Measurements from ENCODE around the gene ADIRF. TPM values are rescaled to one million over a fixed set of nuclear protein-coding genes. Genes with fewer than 3 reads are reported as not detected.
"Not testable (repeated sequence)": the region's sequence is repeated elsewhere in the genome, so short reads cannot be mapped to it uniquely, and the experiment has no call there.

The ADIRF gene
- total RNA-seq, 1 donor from 2014 or later: not detected

DNA sequence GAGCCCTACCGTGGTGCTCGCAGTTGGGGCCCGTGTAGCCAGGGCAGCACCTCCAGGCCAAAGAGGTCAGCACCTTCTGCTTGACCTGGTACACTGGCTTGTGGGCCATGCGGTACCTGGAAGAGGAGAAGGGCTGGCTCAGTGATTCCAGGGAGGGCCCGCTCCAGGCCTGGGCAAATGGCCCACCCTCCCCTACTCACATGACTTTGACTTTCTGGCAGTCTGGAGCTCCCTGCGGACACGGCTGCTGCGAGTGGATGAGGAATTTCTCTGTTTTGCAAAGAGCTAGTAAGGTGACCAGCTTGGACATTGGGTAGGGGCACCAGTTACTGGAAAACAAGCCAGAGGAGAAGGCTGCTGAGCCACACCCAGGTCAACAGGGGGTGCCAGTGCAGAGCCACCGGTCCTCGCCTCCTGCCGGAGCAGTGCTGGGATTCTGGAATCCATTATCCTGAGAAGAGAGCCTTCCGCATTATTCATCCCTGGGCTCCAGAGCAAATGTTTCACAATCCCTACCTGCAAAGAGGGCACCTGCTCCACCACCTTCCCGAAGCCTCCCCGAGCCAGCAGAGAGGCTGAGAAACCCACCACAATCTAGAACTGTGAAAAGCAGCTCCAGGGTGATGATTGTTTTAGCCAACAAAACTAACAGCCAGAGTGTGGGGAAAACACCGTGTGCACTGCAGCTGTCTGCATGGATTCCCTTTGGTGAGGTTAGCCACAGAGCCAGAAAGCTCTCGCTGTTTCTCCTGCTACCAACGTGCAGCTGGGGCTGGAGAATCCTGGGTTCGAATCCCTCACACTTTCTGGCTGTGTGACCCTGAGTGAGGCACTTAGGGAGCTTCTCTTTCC, 22.7 kb upstream of the ADIRF start:
- intact Hi-C loops (cut with micrococcal nuclease): no loop called here

DNA sequence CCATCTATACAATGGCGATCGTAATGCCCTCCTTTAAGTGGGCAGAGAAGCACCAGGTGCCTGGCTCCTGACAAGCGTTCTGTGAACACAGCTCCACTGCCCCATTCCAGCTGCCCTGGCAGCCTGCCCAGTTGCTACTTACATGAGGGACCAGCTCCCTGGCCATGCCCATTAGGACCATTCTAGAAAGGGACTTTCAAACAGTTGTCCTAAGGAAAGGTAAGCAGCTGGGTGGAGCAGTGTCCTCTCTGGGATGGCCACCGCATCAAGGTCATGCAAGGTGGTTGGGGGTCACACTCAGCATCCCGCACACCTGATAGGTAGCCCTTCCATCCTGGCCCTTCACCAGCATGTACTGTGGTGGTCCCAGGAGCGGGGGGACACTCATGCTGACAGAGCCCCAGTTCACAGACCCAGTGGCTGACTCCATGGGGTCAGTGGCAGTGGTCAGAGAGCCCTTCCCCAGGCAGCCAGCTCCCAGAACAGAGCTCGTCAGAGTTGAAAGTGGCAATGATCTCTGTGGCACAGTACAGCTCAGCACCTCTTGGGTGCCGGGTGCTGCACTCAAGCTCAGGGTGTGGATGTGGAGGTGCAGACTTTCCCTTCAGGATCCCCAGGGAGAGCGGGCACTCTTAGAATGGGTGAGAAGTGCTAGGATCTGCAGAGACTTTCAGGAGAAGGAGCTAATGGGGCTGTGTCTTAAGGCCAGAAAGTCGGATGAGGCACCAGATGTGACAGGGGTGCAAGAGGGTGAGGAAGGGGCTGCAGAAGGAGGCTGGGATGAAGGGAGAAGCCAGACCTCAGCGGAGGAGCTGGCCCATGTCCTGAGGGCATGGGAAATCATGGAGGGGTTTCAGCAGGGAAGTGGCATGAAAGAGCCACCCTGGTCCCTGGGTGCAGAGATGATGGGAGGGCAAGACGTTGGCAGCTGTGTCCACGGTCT, 21.8 kb upstream of the ADIRF start:
- intact Hi-C loops (cut with micrococcal nuclease): no loop called here

DNA sequence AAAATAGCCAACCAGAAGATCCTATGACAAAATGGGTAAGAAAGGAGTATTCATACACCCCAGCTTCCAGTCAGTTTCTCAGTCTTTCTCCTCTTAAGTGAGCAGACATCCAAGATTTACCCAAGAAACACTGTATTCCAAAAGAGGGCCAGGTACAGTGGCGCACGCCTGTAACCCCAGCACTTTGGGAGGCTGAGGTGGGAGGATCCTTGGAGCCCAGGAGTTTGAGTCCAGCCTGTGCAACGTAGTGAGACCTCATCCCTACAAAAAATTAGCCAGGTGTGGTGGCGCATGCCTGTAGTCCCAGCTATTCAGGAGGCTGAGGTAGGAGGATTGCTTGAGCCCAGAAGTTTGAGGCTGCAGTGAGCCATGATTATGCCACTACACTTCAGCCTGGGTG, 20.5 kb upstream of the ADIRF start:
- intact Hi-C loops (cut with micrococcal nuclease): not testable (repeated sequence)

DNA sequence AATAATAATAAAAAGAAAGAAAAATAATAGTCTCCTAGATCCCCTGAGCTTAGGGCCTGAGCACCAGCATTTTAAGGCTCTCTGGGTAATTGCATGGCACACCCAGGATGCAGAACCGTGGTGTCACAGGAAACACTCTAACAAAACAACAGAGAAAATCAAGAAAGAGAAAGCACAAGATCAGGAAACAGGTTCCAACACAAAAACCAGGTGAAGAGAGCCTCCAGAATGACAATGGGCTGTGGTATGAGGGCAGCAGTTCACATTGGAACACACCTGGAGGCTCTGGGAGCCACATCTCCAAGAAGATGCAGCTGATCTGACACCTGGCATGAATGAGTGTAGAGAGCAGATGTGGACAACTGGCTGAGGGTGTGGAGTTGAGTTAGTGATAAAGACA, 17.9 kb upstream of the ADIRF start:
- intact Hi-C loops (cut with micrococcal nuclease): loop anchor here (2.0 kb wide), 1 partner anchor 16 kb away; no protein-coding TSS in a partner anchor

DNA sequence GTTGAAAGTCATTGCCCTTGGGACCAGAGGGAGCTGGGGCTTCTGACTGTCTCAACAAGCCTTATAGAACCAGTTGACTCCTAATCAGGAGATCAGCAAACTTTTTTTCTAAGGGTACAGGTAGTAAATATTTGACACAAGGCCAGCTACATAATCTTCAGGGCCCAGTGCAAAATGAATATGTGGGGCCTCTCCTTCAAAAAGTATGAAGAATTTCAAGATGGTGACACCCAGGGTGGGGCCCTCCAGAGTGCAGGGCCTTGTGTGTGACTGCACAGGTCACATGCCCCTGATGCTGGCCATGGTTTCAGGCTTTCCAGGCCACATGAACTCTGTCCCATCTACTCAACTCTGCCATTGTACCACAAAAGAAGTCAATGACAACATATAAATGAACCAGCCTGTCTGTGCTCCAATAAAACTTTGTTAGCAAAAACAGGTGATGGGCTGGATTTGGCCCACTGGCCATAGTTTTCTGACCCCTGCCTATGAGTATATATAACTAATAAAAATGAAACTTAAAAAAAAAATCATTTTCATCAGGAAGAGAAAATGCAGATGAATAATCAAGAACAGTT, 17.0 kb upstream of the ADIRF start:
- intact Hi-C loops (cut with micrococcal nuclease): loop anchor here (2.0 kb wide), 1 partner anchor 16 kb away; no protein-coding TSS in a partner anchor

DNA sequence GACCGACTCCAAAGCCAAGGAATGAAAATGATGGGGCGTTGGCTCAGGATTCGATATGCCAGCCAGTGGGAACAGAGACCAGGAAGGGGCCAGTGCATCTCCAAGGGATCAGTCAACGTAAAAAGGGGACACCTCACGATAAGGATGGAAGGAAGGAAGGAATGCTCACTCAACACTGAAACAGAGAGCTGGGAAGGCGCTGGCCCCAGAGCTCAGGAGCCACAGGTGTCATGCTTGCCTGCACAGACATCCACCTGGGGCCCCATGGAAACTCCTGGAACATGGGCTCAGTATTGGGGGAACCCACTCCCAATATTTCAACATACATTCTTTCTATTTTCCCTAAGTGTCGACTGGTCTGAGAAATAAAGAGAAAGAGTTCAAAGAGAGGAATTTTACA, 16.2 kb upstream of the ADIRF start:
- intact Hi-C loops (cut with micrococcal nuclease): no loop called here

DNA sequence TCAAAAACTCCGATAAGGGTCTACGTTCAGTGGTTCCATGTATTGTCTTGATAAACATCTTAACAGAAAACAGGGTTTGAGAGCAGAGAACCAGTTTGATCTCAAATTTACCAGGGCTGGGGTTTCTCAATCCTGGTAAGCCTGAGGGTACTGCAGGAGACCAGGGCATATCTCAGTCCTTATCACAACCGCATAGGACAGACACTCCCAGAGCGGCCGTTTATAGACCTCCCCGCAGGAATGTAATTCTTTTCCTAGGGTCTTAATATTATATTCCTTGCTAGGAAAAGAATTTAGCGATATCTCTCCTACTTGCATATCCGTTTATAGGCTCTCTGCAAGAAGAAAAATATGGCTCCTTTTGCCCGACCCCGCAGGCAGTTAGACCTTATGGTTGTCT, 15.6 kb upstream of the ADIRF start:
- intact Hi-C loops (cut with micrococcal nuclease): not testable (repeated sequence)

DNA sequence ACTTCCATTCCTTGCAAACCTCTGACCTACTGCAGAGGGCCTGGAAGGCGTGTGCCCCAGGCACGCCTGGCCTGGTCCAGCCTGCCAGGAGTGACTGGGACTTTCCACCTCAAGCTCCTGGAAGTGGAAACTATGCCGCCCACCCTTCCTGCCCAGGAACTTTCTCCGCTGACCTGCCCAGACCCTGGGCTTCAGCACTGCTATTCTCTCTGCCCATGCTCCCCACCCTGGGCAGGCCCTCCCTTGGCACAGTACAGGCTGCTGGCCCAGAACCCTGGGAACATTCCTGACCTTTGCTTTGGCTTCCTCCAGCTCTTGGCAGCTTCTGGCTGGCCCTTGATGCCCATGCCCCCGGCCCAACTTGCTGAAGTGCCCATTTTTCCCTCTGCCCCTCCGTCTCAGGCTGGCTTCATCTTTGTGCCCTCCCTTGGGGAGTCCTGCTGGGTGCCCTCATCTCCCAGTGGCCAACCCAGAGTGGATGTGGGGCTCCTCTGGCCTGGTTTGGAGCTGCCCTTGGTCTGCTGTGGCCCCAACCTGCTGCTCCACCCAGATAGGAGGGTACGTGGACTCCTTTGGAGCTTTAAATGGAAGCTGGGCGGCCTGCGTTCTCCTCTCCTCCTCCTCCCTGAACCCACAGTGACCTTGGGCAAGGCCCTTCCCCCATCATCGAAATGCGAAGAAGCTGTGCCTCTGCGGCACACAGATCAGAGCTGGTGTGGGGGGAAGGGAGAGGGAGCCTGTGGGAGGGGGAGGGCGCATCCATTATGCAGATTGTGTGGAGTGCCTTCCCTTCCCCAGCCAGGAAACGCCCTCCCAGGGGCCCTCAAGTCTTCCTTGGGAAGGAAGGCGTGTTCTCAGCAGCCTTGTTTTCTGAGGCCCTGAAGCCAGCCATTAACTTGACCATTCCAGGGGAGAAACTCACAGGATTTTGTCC, 14.3 kb upstream of the ADIRF start:
- intact Hi-C loops (cut with micrococcal nuclease): no loop called here

DNA sequence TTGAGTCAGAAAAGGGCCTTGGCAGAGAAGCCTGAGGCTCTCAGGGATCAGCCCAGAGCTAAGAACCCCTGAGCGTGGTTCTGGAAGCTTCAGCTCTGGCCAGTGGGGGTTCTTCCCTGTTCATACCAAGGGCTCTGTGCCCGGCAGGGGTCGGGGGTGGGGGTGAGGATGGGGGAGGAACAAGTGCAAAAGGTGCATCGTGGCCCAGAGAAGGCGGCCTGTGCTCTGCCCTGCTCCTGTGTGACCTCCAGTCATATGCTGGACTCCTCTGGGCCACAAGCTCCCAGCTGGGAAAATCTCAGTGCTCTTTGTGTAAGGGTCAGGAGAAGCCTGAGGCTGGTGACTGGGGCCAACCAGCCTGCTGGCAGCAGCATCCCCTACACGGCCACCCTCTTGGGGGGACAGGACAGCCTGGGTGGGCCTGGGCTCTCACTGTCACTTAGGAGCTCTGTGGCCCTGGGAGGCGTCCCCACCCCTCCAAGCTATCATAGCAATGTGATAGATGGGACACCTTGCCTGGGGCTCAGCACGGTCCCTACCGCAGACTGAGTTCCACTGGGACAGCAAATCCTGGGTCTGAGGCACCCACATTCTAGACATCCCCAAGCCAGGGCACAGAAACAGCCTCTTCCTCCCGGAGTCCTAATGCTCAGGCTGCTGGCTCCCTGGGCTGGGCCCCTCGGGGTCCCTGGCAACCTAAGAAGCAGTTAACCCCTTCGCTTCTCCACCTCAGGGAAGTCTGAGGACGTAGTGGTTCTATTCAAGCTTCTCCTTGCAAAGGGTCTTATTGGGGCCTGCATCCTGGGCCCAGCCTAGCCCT, 13.4 kb upstream of the ADIRF start:
- intact Hi-C loops (cut with micrococcal nuclease): no loop called here

DNA sequence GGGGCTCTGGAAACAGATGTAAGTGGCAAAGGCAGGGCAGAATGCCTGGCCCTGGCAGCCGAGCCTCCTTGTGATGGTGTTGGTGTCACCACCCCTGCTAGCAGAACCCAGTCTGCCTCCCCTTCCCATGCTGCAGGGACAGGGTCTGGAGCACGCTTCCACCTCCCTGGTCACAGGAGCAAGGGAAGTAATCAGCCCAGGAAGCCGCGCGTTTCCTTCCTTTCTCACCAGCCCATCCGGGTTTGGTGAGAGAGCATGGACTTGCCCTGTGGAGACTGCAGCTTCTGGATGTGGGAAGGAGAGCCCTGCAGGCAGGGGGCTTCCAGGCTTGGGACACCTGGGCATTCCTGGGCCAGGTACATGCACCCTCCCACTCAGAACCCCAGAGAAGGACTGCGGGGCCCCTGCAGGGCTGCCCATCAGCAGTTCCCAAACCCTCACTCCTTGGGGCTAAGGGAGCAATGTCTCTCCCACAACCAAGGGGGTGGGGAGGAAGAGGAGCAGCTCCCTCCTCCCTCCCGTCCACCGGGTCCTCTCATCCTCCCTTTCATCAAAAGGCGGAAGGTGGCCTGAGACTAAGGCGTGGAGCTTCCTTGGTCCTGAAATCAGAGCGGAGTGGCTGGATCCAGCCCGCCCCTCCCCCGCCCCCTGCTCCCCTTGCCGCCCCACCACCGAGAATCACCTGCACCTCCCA, 12.6 kb upstream of the ADIRF start:
- intact Hi-C loops (cut with micrococcal nuclease): no loop called here

DNA sequence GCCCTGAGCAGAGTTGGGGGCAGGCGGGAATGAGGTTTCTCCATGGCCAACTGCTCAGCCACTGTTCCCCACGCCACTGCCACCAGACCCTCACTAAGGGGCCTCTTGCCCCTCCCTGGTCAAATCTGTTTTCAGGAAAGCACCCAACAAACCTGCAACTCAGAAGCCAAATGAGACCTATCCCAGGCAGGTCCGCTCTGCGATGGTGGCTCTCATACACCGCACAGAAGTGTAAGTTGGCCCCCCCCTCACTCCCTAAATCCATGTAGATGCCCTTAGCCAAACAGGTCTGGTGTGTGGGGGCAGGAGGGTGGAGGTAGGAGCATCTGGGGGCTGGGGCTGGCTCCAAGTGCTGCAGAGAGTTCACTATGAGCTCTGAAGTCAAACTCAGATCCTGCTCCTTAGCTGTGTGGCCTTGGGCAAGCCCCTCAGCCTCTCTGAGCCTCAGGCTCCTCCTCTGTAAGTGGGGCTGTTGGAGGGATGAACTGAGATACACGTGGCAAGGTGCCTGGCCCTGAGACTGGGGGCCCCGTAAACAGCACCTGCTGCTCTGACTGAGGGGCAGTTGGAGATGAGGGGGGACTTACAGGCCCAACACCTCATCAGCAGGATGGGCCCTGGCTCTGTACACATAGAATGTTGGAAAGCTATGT, 12.0 kb upstream of the ADIRF start:
- intact Hi-C loops (cut with micrococcal nuclease): no loop called here

DNA sequence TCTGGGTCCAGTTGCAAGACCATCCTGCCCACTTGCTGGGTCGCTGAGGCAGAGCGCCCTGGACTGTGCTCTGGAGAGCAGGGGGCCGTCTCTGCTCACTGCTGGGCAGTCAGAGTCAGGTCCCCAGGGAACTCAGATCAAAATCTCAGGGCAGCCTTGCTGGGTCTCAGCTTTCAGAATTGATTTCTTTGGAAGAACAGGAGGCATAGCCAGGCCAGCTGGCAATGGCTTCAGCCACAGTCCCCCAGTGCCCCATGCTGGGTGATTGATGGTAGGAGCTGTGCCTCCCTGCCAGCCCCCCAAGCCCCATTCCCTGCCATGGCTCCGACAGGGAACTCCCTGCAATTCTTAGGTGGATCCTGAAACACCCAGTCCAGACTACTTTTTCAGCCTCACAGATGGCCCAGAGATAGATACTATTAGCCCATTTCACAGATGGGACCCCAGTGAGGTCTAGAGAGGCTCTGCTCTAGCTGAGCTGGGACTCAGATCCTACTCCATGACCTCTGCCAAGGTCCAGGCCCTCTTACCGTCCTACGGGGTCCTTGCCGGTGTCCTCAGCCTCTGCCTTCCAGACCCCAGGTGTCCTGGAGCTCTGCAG, 11.3 kb upstream of the ADIRF start:
- intact Hi-C loops (cut with micrococcal nuclease): no loop called here

DNA sequence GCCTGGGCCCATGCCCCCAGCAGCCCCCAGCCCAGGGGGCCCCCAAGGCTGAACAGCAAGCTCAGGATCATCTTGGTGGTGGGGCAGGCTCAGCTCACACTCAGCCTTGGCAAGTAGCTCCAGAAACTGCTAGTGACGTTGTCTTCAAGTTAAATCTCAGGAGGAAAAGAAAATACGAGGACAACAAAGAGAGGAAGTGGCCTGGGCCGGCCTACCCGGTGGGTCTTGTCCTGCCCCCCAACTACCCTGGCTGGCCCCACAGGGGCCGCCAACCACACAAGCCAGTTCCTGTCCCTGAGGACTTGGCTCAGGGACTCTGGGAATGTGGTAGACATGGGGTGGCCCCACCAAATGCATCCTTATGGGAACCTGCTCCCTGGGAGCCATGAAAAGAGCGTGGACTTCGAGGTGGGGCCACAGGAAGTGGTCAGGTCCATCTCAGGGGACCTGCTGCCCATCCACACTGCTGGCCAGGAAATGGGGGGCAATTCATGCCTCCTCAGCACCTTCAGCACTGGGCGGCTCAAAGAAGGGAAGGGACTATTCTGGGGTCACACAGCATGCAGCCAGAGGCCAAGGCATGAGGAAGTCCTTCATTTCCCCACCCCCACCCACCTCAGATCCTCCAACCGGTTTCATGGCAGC, 10.7 kb upstream of the ADIRF start, which contains the start of gene MMRN2:
Gene MMRN2 (minus strand): TSS at position 145 of the 645 bp plus-strand sequence. CDS start 74 bp downstream, at position 71.
- intact Hi-C loops (cut with micrococcal nuclease): no loop called here

DNA sequence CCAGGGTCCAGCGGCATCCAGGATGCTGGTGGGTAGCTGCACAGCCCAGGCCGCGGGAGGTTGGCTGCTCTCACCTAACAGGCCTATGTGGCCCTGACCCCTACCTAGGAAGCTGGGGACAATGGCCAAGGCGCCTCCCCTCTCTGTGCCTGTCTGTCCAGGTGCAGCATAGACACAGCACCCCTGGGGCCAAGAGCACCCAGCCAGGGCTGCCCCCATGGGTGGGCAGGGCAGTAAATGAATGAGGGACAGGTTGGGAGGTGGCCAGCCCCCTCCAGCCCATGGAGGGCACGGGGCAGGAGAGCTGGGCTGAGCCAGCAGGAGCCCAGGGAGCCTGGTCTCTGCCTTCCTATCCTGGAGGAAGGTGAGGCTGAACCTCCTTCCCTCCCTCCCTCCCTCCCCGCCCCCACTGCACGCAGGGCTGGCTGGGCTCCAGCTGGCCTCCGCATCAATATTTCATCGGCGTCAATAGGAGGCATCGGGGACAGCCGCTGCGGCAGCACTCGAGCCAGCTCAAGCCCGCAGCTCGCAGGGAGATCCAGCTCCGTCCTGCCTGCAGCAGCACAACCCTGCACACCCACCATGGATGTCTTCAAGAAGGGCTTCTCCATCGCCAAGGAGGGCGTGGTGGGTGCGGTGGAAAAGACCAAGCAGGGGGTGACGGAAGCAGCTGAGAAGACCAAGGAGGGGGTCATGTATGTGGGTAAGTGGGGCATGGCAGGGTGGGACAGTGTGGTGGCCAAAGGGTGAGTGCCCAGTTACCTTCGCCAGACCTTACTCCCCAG, 10.0 kb upstream of the ADIRF start, which contains the start of gene SNCG:
Gene SNCG (plus strand): TSS at position 484 of the 785 bp plus-strand sequence. CDS start 99 bp downstream, at position 583.
- intact Hi-C loops (cut with micrococcal nuclease): no loop called here

DNA sequence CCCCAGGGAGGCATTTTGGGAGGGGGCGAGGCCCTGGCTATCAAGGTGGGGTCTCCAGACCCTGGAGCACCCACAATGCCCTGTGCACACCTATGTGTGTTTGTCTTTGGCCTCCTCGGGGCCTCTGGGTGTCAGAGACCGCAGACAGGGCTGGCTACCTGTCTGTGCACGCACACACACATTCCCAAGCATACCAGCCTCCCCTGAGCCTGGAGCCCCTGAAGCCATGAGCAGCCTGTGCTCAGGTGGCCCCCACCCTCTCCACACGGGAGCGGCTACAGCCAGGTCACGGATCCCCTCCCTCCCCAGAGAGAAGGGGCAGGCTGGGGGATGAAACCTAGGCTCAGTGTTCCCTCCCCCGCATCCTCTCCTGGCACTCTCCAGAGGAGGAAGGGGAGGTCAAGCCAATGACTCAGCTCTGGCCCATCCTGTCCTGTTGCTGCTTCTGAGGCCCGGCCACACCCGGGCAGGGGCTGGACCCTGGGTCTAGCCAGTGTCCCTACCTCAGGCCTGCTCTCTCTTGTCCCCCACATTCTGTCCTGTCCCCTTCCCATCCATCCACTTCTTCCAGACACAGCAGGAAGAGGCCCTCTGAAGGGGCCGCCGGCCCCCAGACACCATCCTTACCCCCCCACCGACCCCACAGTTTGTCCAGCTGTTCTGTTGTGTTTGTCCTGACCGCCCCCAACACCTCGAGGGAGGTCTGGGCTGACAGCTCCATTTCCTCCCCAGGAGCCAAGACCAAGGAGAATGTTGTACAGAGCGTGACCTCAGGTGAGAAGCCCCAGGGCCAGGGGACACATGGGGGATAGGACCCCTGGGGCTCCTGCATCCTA, 9.2 kb upstream of the ADIRF start:
- intact Hi-C loops (cut with micrococcal nuclease): no loop called here

DNA sequence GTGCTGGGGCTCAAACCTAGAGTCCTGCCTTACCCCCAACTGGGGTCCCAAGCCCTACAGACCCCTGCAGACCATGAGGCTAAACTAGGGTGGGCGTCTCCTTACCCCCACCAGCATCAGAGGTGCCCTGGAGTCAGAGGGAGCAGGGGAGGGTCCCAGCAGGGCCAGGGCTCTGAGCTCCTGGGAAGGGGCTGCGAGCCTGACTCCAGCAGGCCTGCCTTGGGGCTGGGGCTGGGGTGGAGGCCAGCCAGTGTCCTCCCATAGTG, 8.6 kb upstream of the ADIRF start:
- intact Hi-C loops (cut with micrococcal nuclease): loop anchor here (1.0 kb wide), 1 partner anchor 20 kb away; no protein-coding TSS in a partner anchor

All from T-helper 1 cell treated with Interleukin-12 subunit alpha and Interleukin-12 subunit beta and Interleukin-4 antibody, amounts not matched to agents 30 ng/mL and 1 ng/mL, for 36 hours (primary cell).